HEK293T (cell line): ENCODE data around the gene SERPIND1.

Experiments
- CTCF ChIA-PET: fragments of 350-600 bp; formaldehyde crosslinking; extraction: SDS; loops from one replicate; lab custom pipeline; 2021; ENCODE audit warnings: antibody characterized with exemption, inconsistent platforms; lab: Yijun Ruan, JAX
- POLR2A ChIA-PET: fragments of 350-600 bp; formaldehyde crosslinking; extraction: SDS; loops from one replicate; lab custom pipeline; 2020; ENCODE audit warnings: antibody characterized with exemption, inconsistent platforms; lab: Yijun Ruan, JAX
- DNase-seq: peaks from one replicate; pipeline ENCODE4 v3.0.0; 2012; ENCODE audit warnings: mixed read lengths; ENCODE audit errors: extremely low spot score
- ARNT ChIP-seq: fragments of 450-650 bp; IDR thresholded peaks from 2 replicates; pipeline ENCODE4 v1.6.1; 2017; ENCODE audit warnings: mild to moderate bottlenecking
- BHLHE40 ChIP-seq: fragments of 450-650 bp; IDR thresholded peaks from 2 replicates; pipeline ENCODE4 v1.6.1; 2016; ENCODE audit warnings: mild to moderate bottlenecking, moderate library complexity, borderline replicate concordance
- CTBP1 ChIP-seq: fragments of 450-650 bp; IDR thresholded peaks from 2 replicates; pipeline ENCODE4 v1.6.1; 2016; ENCODE audit warnings: borderline replicate concordance
- ELF4 ChIP-seq: fragments of 450-650 bp; IDR thresholded peaks from 2 replicates; pipeline ENCODE4 v1.6.1; 2017; ENCODE audit warnings: antibody characterized with exemption
- FOXA1 ChIP-seq: fragments of 450-650 bp; IDR thresholded peaks from 2 replicates; pipeline ENCODE4 v1.6.1; 2016; ENCODE audit warnings: mild to moderate bottlenecking
- FOXK2 ChIP-seq: fragments of 450-650 bp; IDR thresholded peaks from 2 replicates; pipeline ENCODE4 v1.6.1; 2016; ENCODE audit warnings: mild to moderate bottlenecking
- FOXM1 ChIP-seq: fragments of 450-650 bp; IDR thresholded peaks from 2 replicates; pipeline ENCODE4 v1.6.1; 2017; ENCODE audit warnings: mild to moderate bottlenecking, borderline replicate concordance
- HDGF ChIP-seq: fragments of 450-650 bp; IDR thresholded peaks from 2 replicates; pipeline ENCODE4 v1.6.1; 2017; ENCODE audit warnings: antibody characterized with exemption, borderline replicate concordance
- L3MBTL2 ChIP-seq: fragments of 450-650 bp; conservative IDR thresholded peaks from 2 replicates; pipeline ENCODE4 v1.6.1; 2016; ENCODE audit warnings: mild to moderate bottlenecking
- LEF1 ChIP-seq: fragments of 450-650 bp; IDR thresholded peaks from 2 replicates; pipeline ENCODE4 v1.6.1; 2017; ENCODE audit warnings: mild to moderate bottlenecking, borderline replicate concordance
- NFRKB ChIP-seq: fragments of 450-650 bp; IDR thresholded peaks from 2 replicates; pipeline ENCODE4 v1.6.1; 2016; ENCODE audit warnings: mild to moderate bottlenecking, moderate library complexity
- PKNOX1 ChIP-seq: fragments of 450-650 bp; IDR thresholded peaks from 2 replicates; pipeline ENCODE4 v1.6.1; 2016
- SP1 ChIP-seq: fragments of 450-650 bp; IDR thresholded peaks from 2 replicates; pipeline ENCODE4 v1.6.1; 2017
- SUZ12 ChIP-seq: fragments of 450-650 bp; IDR thresholded peaks from 2 replicates; pipeline ENCODE4 v1.6.1; 2016; ENCODE audit warnings: mild to moderate bottlenecking
- TARDBP ChIP-seq: fragments of 450-650 bp; IDR thresholded peaks from 2 replicates; pipeline ENCODE4 v1.6.1; 2016
- ZNF384 ChIP-seq: fragments of 450-650 bp; IDR thresholded peaks from 2 replicates; pipeline ENCODE4 v1.6.1; 2016

Gene SERPIND1

GRCh38 chr22:20742764-20743163 lies 31.1 kb upstream of the SERPIND1 start:
- ChIA-PET CTCF (interaction anchor here (1.5 kb wide), 1 partner anchor 42 kb away, joined by 4 read pairs; no protein-coding TSS in a partner anchor), POLR2A (no interaction called here)
- DNase-seq, result no peak
- no peak for TF ChIP-seq CTBP1
- TF ChIP-seq ARNT, result no peak
- TF ChIP-seq FOXK2, result no peak
- no peak for TF ChIP-seq LEF1
- TF ChIP-seq PKNOX1, result no peak
- no peak for TF ChIP-seq L3MBTL2
- no peak for TF ChIP-seq ZNF384
- TF ChIP-seq HDGF, result no peak
- TF ChIP-seq BHLHE40, result no peak
- no peak for TF ChIP-seq SUZ12
- TF ChIP-seq NFRKB, result no peak

- ChIA-PET POLR2A (no interaction called here), CTCF (no interaction called here)
- no peak for DNase-seq
- no peak for TF ChIP-seq ELF4
- no peak for TF ChIP-seq FOXK2
- TF ChIP-seq FOXM1, result no peak
- TF ChIP-seq TARDBP, result no peak
- TF ChIP-seq LEF1, result no peak
- no peak for TF ChIP-seq BHLHE40
- TF ChIP-seq FOXA1, result no peak
- TF ChIP-seq L3MBTL2, result no peak
- no peak for TF ChIP-seq SP1
- TF ChIP-seq ZNF384, result no peak
- TF ChIP-seq SUZ12, result no peak
- no peak for TF ChIP-seq CTBP1
- TF ChIP-seq NFRKB, result no peak
- no peak for TF ChIP-seq PKNOX1
- no peak for TF ChIP-seq HDGF
- no peak for TF ChIP-seq ARNT
Observed at GRCh38 chr22:20744456-20744855, 29.5 kb upstream of the SERPIND1 start.

- DNase-seq, result no peak
- POLR2A ChIA-PET, result no interaction called here
- CTCF ChIA-PET, result no interaction called here
- TF ChIP-seq CTBP1 (no peak), PKNOX1 (no peak), SUZ12 (no peak), ZNF384 (no peak), ARNT (no peak), L3MBTL2 (no peak)
Observed at GRCh38 chr22:20745119-20745518, 28.8 kb upstream of the SERPIND1 start.

GRCh38 chr22:20746431-20747189 lies 27.3 kb upstream of the SERPIND1 start:
- CTCF ChIA-PET, result no interaction called here
- POLR2A ChIA-PET, result no interaction called here
- no peak for DNase-seq
- TF ChIP-seq L3MBTL2, result no peak
- no peak for TF ChIP-seq PKNOX1
- no peak for TF ChIP-seq TARDBP
- no peak for TF ChIP-seq FOXK2
- no peak for TF ChIP-seq FOXA1
- TF ChIP-seq FOXM1, result no peak
- TF ChIP-seq ELF4, result no peak
- no peak for TF ChIP-seq ARNT
- TF ChIP-seq SP1, result no peak

GRCh38 chr22:20747223-20747622 lies 26.7 kb upstream of the SERPIND1 start:
- no peak for TF ChIP-seq SP1
- no peak for TF ChIP-seq ELF4
- TF ChIP-seq HDGF, result no peak
- TF ChIP-seq FOXM1, result no peak
- TF ChIP-seq SUZ12, result no peak
- DNase-seq, result no peak
- POLR2A ChIA-PET, result no interaction called here
- CTCF ChIA-PET, result no interaction called here

- ChIA-PET POLR2A (no interaction called here), CTCF (no interaction called here)
- DNase-seq, result no peak
- TF ChIP-seq NFRKB (no peak), TARDBP (no peak), ELF4 (no peak), CTBP1 (no peak), BHLHE40 (no peak)
Observed at GRCh38 chr22:20748082-20748481, 25.8 kb upstream of the SERPIND1 start.
